Neural progenitor cell (in vitro differentiated cells): Measurements from ENCODE around the gene RALGDS. TPM values are rescaled to one million over a fixed set of nuclear protein-coding genes. Genes with fewer than 3 reads are reported as not detected.
"Not testable (repeated sequence)": the region's sequence is repeated elsewhere in the genome, so short reads cannot be mapped to it uniquely, and the experiment has no call there.

Source experiments
- DNase-seq: peaks from one replicate; pipeline ENCODE4 v3.0.0-alpha.2; 2016; ENCODE audit warnings: low spot score
- H2AFZ ChIP-seq: fragments of 200-600 bp; sonication (generic); replicated peaks from 2 replicates; pipeline ENCODE4 v1.6.1; 2016; ENCODE audit warnings: antibody characterized with exemption
- H3F3A ChIP-seq: fragments of 200-600 bp; sonication (generic); 2 replicates; pipeline ENCODE4 v1.6.1; 2016; ENCODE audit warnings: antibody characterized with exemption, low read depth
- H3K27ac ChIP-seq: fragments of 200-600 bp; sonication (generic); 2 replicates; pipeline ENCODE4 v1.5.1; 2016; ENCODE audit warnings: mild to moderate bottlenecking
- H3K27me3 ChIP-seq: fragments of 200-600 bp; sonication (generic); 2 replicates; pipeline ENCODE4 v1.6.1; 2016; ENCODE audit warnings: mild to moderate bottlenecking, moderate library complexity
- H3K36me3 ChIP-seq: fragments of 200-600 bp; sonication (generic); 2 replicates; pipeline ENCODE4 v1.5.1; 2016
- H3K4me1 ChIP-seq: fragments of 200-600 bp; sonication (generic); 2 replicates; pipeline ENCODE4 v1.6.1; 2016; ENCODE audit warnings: mixed run types
- H3K4me2 ChIP-seq: fragments of 200-600 bp; sonication (generic); 2 replicates; pipeline ENCODE4 v1.6.1; 2016
- H3K4me3 ChIP-seq: fragments of 200-600 bp; sonication (generic); 2 replicates; pipeline ENCODE4 v1.5.1; 2016
- H3K79me2 ChIP-seq: fragments of 200-600 bp; sonication (generic); 2 replicates; pipeline ENCODE4 v1.6.1; 2016; ENCODE audit warnings: low read depth
- H3K9ac ChIP-seq: fragments of 200-600 bp; sonication (generic); 2 replicates; pipeline ENCODE4 v1.6.1; 2016
- H3K9me3 ChIP-seq: fragments of 200-600 bp; sonication (generic); 2 replicates; pipeline ENCODE4 v1.5.1; 2016; ENCODE audit warnings: low read depth
- H4K20me1 ChIP-seq: fragments of 200-600 bp; sonication (generic); 2 replicates; pipeline ENCODE4 v1.6.1; 2016; ENCODE audit warnings: low read depth
- H3K27ac Mint-ChIP-seq: 3 replicates; pipeline ENCODE4 v1.8.0; 2021; ENCODE audit warnings: mixed read lengths
- H3K27me3 Mint-ChIP-seq: 2 replicates; pipeline ENCODE4 v1.8.0; 2022; ENCODE audit warnings: low read depth, mild to moderate bottlenecking, inconsistent platforms, moderate library complexity, mixed read lengths; ENCODE audit not compliant: insufficient read depth
- H3K36me3 Mint-ChIP-seq: 3 replicates; pipeline ENCODE4 v1.8.0; 2021; ENCODE audit warnings: mixed read lengths
- H3K4me1 Mint-ChIP-seq: 3 replicates; pipeline ENCODE4 v1.8.0; 2021; ENCODE audit warnings: mixed read lengths
- H3K4me3 Mint-ChIP-seq: 3 replicates; pipeline ENCODE4 v1.8.0; 2021; ENCODE audit warnings: mild to moderate bottlenecking, moderate library complexity, mixed read lengths
- H3K9me3 Mint-ChIP-seq: 3 replicates; pipeline ENCODE4 v1.8.0; 2020; ENCODE audit warnings: mixed read lengths
- CTCF ChIP-seq: fragments of 200-600 bp; sonication (generic); IDR thresholded peaks from 2 replicates; pipeline ENCODE4 v1.5.1; 2017; ENCODE audit warnings: antibody characterized with exemption, mild to moderate bottlenecking
- EZH2 ChIP-seq: fragments of 200-600 bp; sonication (generic); IDR thresholded peaks from 2 replicates; pipeline ENCODE4 v1.6.1; 2017; ENCODE audit warnings: antibody characterized with exemption, mild to moderate bottlenecking, moderate library complexity
- EZH2phosphoT487 ChIP-seq: fragments of 200-600 bp; sonication (generic); IDR thresholded peaks from 2 replicates; pipeline ENCODE4 v1.6.1; 2017; ENCODE audit warnings: antibody characterized with exemption
- total RNA-seq: library from RNA; depleted of rRNA; stranded (reverse); fragments of >200 nt; gene quantifications from 2 replicates; pipeline ENCODE4 v1.2.3, GENCODE V29; 2015; ENCODE audit warnings: low replicate concordance

Gene RALGDS
- total RNA-seq, 1 donor from 2014 or later = 24.1 TPM

GRCh38 chr9:133061019-133061763 lies 59.8 kb downstream of the RALGDS start:
- DNase-seq, H3K27ac Mint-ChIP-seq: not testable (repeated sequence)

GRCh38 chr9:133060417-133060841 lies 60.6 kb downstream of the RALGDS start:
- Histone ChIP-seq H3F3A (peaks cover 20% of the 10 kb centered on the region), H3K9me3 (no peaks in the 10 kb centered on the region), H3K9ac (no peak overlapping the region), H4K20me1 (no peaks in the 10 kb centered on the region), H3K27me3 (no peaks in the 10 kb centered on the region), H3K36me3 (no peaks in the 10 kb centered on the region), H3K27ac (peak overlapping the region; percentile 53), H2AFZ (no peak overlapping the region), H3K79me2 (no peaks in the 10 kb centered on the region), H3K4me3 (no peak overlapping the region), H3K4me1 (peaks cover 20% of the 10 kb centered on the region), H3K4me2 (peak overlapping the region; percentile 63)
- peak overlapping the region; percentile 41 for H3K4me3 Mint-ChIP-seq
- peaks cover 16% of the 10 kb centered on the region for H3K4me1 Mint-ChIP-seq
- peaks cover 4% of the 10 kb centered on the region for H3K27me3 Mint-ChIP-seq
- peak overlapping the region; percentile 79 for H3K27ac Mint-ChIP-seq
- TF ChIP-seq CTCF = no peak
- no peak for TF ChIP-seq EZH2
- TF ChIP-seq EZH2phosphoT487 = no peak
- peaks cover 17% of the 10 kb centered on the region for H3K36me3 Mint-ChIP-seq
- H3K9me3 Mint-ChIP-seq = no peaks in the 10 kb centered on the region
- no peak for DNase-seq

More at GRCh38 chr9:133061019-133061763, 59.8 kb downstream of the RALGDS start:
- not testable (repeated sequence) for H3K9me3 ChIP-seq, H3K4me3 Mint-ChIP-seq, H3K4me3 ChIP-seq, H3K79me2 ChIP-seq, H3K27me3 Mint-ChIP-seq, H4K20me1 ChIP-seq, H3K36me3 ChIP-seq, H3K9me3 Mint-ChIP-seq, H2AFZ ChIP-seq, H3K9ac ChIP-seq, H3K27me3 ChIP-seq
- Histone ChIP-seq H3K4me1 (peaks cover 20% of the 10 kb centered on the region), H3F3A (peaks cover 20% of the 10 kb centered on the region), H3K27ac (peak overlapping the region; percentile 84), H3K4me2 (peak overlapping the region; percentile 17)
- H3K36me3 Mint-ChIP-seq = peaks cover 15% of the 10 kb centered on the region
- peaks cover 16% of the 10 kb centered on the region for H3K4me1 Mint-ChIP-seq

- Histone ChIP-seq H4K20me1 (no peaks in the 10 kb centered on the region), H3F3A (peaks cover 20% of the 10 kb centered on the region), H2AFZ (no peak overlapping the region), H3K4me3 (no peak overlapping the region), H3K9ac (no peak overlapping the region), H3K4me2 (peak overlapping the region; percentile 63), H3K79me2 (no peaks in the 10 kb centered on the region), H3K9me3 (no peaks in the 10 kb centered on the region), H3K36me3 (no peaks in the 10 kb centered on the region), H3K4me1 (peaks cover 20% of the 10 kb centered on the region), H3K27me3 (no peaks in the 10 kb centered on the region), H3K27ac (peak overlapping the region; percentile 53)
- H3K4me3 Mint-ChIP-seq = no peak overlapping the region
- H3K27me3 Mint-ChIP-seq = peaks cover 4% of the 10 kb centered on the region
- peaks cover 19% of the 10 kb centered on the region for H3K36me3 Mint-ChIP-seq
- no peak for TF ChIP-seq EZH2
- no peak for TF ChIP-seq CTCF
- no peak for TF ChIP-seq EZH2phosphoT487
- no peak overlapping the region for H3K27ac Mint-ChIP-seq
- no peak for DNase-seq
- H3K4me1 Mint-ChIP-seq = peaks cover 16% of the 10 kb centered on the region
- no peaks in the 10 kb centered on the region for H3K9me3 Mint-ChIP-seq
These were observed 61.4 kb downstream of the RALGDS start for GRCh38 chr9:133059623-133060022.
